ENCODE results near the gene TMED6.
"Not testable (repeated sequence)": the region's sequence is repeated elsewhere in the genome, so short reads cannot be mapped to it uniquely, and the experiment has no call there.

The TMED6 gene

DNA sequence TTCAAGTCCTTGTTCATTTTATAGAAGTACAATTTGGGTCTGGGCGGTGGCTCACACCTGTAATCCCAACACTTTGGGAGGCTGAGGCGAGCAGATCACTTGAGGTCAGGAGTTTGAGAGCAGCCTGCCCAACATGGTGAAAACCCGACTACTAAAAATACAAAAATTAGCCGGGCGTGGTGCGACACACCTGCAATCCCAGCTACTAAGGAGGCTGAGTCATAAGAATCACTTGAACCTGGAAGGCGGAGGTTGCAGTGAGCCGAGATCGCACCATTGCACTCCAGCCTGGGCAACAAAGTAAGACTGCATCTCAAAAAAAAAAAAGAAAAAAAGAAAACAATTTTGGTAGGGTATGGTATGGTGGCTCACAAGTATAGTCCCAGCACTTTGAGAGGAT, 8.5 kb upstream of the TMED6 start:
- DNase-seq (ENCODE audit: low read depth): not testable (repeated sequence)

DNA sequence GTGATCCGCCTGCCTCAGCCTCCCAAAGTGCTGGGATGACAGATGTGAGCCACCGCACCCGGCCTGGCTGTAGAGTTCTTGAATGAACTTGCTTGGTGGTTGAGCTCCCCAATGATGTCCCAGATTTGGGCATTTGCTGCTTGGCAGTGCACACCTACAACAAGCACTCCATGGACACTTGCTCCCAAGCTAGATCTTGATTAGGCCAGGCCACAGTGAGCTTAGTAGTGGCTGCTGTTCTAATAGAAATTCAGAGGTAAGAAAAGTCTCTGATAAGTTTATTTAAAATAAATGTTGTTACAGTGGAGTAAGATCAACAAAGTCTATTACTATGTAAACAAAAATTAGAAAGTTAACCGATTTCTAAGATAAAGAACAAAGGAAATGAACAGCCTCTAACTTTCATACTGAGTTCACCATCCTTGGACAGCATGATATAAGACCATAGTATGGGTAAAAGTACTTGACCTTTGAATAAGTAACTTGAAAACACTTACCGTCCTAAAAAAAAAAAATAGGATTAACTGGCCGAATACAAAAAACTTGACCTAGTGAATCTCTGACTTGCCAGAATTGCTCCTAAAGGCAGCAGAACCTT, 951 bp downstream of the TMED6 start:
- no peak for DNase-seq (ENCODE audit: low read depth)

DNA sequence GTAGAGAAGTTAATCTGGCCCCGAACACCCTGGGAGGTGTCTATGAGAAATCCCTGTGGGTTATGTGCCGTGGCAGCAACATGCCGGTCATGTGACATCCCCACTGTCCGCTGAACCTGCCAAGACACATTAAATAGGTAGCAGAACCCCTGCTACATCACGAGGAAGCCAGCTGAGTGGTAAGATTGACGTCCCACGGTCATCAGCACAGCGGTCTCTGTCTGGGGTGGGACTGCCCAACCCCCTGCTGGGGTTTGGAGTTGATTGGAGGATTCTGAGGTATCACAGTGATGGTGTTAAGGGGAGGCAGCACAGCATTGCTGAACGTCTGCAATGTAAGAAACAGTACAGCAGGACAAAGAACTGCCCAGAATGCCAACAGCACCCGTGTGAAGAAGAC, 2.0 kb downstream of the TMED6 start:
- no peak for DNase-seq (ENCODE audit: low read depth)

DNA sequence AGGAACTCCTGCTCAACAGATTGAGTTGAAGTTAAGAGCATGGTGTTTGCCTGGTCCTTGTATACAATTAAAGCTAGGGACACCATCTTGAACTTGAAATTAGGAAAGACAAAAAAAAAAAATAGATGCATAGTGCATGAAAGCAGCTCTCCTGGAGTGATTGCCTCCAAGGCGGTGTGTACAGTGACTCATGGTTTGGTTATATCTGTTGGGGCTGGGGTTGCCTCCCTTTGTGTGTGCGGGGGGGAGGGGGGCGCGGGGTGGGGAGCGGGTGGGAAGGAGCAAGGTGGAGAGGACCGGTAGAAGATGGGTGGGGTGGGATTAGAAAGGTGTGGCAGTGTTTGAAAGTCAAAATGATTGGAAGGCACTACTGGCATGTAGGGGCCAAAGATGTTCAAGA, 3.4 kb downstream of the TMED6 start:
- no peak for DNase-seq (ENCODE audit: low read depth)

DNA sequence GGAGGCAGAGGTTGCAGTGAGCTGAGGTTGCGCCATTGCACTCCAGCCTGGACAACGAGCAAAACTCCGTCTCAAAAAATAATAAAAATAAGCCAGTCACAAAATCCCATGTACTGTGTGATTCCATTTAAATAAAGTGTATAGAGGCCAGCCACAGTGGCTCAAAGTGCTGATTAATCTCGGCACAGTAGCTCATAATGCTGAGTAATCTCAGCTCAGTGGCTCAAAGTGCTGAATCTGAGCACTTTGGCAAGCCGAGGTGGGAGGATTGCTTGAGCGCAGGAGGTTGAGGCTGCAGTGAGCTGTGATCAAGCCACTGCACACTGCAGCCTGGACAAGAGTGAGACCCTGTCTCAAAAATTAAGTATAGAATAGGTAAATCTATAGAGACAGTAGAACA, 4.9 kb downstream of the TMED6 start:
- no peak for DNase-seq (ENCODE audit: low read depth)

DNA sequence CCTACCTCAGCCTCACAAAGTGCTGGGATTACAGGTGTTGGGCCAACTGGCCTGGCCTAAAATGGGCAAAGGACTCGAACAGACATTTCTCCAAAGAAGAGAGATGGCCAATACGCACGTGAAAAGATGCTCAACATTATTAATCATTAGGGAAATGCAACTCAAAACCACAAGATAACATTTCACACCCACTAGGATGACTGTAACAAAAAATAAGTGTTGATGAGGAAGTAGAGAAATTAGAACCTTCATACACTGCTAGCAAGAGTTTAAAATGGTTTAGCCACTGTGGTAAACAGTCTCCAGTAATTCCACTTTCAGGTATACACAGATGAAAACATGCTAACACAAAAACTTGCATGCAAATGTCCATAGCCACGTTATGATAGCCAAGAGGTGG, 5.7 kb downstream of the TMED6 start:
- DNase-seq (ENCODE audit: low read depth): no peak

DNA sequence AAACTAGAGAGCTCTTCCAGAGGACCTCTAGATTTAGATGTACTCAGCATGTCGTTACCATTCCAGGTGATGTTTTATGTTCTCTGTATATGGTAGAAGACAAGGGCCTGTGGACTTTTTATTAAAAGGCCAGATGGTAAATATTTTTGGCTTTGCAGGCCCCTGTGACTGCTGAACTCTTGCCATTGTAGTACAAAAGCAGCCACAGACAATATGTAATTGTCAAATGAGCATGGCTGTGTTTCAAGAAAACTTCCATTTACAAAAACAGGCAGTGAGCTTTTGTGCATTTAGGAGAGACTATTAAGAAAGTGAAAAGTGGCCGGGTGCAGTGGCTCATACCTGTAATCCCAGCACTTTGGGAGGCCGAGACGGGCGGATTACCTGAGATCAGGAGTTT, 7.4 kb downstream of the TMED6 start:
- no peak for DNase-seq (ENCODE audit: low read depth)

DNA sequence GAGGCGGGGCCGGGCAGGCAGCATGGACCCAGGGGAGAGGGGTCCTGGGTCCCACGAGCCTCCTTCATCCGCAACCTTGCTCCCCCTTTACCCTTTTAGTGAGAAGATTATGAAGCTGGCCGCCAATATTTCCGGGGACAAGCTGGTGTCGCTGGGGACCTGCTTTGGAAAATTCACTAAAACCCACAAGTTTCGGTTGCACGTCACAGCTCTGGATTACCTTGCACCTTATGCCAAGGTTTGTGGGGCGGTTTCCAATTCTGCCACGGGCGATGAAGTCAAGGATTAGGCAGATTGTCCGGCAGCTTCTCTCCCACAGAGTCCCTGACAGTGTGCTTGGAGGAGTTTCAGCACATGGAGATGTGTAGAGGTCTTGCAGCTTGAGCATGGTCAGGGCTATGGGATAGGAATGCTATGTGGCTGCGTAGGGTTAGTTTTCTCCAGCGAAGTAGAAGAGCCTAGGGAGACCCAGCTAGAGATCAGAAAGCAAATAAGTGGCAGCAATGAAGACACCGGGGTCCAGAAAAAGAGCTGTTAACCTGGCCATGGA, 11.4 kb downstream of the TMED6 start:
- DNase-seq (ENCODE audit: low read depth): no peak

DNA sequence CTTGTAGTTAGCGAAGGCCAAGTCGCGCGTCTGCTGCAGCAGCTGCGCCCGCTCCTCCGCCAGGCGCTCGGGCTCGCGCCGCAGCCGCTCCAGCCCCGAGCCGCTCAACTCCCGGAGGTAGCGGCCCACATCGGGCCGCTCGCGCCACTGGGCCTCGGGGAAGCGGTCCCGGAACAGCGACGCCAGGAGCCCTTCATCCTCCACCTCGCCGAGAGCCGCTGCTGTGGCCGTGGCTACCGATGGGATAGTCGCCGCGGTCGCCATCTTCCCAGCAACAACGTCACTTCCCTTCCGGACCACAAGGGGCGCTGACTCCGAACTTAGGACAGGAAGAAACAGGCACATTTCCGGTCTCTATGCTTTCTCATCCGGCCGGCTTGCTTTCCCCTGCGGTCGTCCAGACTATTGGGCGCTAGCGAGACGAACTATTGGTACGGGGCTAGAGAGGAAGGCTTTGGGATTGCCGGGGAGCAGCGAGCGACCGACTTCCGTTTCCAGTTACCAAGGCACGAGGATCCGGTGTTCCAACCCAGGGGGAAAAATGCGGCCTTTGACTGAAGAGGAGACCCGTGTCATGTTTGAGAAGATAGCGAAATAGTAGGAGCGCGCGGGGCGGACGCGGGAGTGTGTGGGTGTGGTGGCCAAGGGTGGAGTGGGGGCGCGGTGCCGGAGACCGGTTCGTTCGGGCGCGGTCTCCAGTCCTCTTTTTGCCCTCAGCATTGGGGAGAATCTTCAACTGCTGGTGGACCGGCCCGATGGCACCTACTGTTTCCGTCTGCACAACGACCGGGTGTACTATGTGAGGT, 12.1 kb downstream of the TMED6 start, which contains the start of the genes COG8 and NIP7:
Gene COG8, minus strand, starts transcription at position 276 of the 806 bp plus-strand sequence. Its CDS starts 12 bp downstream, at position 264.
Gene NIP7, plus strand, starts transcription at position 484 of the 806 bp plus-strand sequence. Its CDS starts 58 bp downstream, at position 542.
- peak; percentile 87 for DNase-seq (ENCODE audit: low read depth)

DNA sequence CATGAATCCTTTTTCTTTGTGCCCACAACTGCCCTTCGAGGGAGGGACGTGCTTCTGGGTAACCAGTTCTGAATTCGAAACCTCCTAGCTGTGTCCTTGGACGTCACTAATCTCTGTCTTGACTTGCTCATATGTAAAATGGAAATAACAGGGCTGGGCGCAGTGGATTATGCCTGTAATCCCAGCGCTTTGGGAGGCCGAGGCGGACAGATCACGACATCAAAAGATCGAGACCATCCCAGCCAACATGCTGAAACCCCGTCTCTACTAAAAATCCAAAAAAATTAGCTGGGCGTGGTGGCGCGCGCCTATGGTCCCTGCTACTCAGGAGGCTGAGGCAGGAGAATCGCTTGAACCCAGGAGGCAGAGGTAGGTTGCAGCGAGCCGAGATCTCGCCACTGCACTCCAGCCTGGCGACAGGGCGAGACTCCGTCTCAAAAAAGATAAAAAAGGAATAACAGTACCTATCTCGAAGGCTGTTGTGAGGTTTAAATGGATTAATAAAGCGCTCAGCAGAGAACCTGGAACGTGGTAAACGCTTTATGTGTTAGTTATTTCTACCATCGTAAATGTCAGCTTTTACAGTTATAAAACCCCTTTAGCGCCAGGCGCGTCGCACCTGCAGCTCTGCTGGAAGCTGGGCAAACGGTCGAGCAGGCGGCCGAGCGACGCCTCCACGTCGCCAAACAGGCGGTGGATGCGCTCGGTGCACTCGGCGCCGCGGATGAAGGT, 12.9 kb downstream of the TMED6 start:
- DNase-seq (ENCODE audit: low read depth): no peak

DNA sequence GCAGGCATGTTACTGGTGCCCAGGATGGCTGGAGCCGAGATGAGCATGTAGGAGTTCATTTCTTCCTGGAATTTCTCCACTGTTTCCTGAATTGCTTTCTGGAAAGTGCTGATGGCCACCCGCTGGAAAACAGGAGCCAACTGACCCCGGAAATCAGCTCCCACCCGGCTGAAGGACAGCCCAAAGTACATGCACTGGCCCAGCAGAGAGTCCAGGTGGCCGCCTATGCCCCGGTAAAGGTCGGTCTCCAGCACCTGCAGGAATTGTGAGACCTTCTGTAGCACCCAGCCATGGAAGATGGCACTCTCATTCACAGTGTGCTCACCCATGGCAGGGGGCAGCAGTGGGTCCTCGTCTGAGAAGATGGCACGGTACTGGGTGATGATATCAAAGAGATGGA, 16.9 kb downstream of the TMED6 start:
- no peak for DNase-seq (ENCODE audit: low read depth)

DNA sequence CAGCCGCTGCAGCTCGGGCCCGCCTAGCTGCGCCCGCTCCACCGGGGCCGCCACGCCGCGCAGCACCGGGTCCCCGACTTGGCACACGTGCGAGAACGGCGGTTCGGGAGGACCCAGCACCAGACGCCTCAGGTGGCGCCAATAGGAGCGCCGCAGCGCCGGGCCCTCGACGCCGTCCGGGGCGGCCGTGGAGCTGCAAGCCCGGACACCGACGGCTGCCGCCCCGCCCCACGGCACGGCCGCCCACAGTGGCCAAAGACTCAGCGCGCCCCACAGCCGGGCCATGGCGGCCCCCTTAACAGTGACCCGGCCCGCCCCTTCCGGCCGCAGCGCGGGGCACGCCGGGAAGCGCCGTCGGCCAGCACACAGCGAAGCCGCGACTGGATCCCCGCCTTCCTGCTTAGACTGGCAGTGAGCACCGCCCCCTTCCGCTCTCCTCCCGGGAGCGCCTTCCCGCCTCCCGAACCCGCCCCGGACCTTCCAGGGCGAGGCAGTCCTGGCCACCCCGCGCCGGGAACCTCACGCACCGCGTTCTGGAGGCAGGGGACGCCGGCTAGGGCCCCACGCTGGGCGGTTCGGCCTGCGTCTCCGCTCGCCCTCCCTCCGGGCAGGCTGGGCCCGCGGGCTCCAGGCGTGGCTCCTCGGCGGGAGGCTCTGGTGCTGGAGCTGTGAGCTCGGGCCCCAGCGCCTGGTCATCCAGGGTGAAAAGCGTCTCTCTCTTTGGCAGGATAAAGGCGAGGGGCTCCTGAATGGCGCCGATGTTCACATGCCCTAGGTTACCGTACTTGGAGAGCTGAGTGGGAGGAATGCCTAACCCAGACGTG, 21.1 kb downstream of the TMED6 start, which contains the start of gene PDF:
Gene PDF, minus strand, starts transcription at position 303 of the 824 bp plus-strand sequence. Its CDS starts 18 bp downstream, at position 285.
- DNase-seq (ENCODE audit: low read depth): peak; percentile 83

DNA sequence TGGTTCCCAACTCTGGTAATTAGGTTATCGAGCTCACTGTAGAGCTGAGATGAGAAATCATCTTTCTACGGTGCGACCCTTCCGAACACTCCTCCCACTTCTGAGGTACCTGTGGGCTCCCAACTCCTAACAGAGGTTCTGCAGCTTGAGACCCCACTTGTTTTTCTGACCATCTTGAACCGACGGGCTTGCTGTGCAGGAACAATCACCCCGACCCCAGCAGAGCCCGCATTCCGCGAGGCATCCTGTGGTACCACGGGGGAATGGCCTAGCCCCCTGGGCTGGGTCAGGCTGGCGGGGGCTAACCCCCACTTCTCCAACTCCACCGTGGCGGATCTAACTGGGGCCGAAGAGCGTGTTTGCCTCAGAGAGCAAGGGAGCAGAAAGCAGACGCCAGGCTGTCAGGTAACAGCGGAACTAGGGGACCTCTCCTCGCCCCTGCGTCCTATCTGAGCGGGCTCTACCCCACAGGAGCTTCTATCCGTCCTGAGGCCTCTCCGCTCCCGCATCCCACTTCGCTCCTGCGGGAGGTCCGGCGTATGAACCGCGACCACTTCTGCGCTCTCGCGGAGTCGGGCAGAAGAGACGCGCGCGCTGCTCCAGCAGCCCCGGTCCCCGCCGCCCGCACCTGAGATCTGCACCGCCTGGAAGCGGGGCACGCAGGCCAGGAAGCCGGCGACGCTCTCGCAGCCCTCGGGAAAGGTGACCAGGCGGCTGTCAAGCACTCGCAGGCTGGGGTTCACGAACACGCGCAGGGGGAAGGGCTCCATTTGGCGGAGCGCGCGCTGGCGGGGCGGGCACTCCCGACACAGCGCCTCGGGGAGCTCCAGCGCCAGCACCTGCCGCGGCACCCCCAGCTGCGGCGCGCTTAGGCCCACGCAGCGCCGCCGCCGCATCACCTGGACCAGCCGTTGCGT, 22.0 kb downstream of the TMED6 start:
- DNase-seq (ENCODE audit: low read depth): peak; percentile 47

DNA sequence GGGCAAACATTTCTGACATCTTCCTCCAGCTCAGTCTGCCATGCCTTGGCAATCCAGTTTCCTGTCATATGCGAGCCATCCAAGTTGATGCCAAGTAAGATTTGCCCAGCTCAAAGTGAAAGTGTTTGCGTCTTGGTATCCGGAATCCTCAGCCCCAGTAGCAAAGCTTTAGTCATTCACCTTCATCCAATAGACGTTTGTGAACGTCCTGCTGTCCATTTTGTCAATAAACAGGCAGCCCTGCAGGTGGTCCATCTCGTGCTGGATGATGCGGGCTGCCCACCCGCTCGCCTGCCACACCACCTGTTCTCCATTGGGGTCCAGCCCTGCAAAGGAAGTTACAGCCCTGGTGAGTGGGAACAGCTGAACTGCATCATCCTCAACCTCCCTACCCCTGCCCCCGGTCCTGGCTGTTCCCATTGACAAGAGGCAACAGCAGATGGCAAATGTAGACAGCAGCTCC, 22.7 kb downstream of the TMED6 start:
- no peak for DNase-seq (ENCODE audit: low read depth)

DNA sequence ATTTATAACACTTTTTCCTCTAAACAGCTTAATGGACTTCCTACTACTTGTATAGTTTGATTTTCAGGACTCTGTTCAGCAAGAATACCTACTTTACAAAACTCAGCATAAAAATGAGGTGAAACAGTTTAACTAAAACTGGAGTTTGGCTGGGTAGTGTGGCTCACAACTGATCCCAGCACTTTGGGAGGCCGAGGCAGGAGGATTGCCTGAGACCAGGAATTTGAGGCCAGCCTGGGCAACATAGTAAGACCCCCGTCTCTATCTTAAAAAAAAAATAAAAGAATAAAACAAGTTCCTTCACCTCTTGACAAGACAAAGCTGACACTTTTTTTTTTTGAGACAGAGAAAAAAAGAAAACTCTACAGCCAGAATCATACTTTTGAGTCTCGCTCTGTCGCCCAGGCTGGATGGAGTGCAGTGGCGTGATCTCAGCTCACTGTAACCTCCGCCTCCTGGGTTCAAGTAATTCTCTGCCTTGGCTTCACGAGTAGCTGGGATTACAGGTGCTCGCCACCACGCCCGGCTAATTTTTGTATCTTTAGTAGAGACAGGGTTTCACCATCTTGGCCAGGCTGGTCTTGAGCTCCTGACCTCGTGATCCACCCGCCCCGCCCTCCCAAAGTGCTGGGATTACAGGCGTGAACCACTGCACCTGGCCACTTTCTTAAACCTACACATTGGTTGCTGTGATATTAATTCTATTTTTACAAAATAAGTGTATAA, 23.8 kb downstream of the TMED6 start:
- DNase-seq (ENCODE audit: low read depth): no peak

DNA sequence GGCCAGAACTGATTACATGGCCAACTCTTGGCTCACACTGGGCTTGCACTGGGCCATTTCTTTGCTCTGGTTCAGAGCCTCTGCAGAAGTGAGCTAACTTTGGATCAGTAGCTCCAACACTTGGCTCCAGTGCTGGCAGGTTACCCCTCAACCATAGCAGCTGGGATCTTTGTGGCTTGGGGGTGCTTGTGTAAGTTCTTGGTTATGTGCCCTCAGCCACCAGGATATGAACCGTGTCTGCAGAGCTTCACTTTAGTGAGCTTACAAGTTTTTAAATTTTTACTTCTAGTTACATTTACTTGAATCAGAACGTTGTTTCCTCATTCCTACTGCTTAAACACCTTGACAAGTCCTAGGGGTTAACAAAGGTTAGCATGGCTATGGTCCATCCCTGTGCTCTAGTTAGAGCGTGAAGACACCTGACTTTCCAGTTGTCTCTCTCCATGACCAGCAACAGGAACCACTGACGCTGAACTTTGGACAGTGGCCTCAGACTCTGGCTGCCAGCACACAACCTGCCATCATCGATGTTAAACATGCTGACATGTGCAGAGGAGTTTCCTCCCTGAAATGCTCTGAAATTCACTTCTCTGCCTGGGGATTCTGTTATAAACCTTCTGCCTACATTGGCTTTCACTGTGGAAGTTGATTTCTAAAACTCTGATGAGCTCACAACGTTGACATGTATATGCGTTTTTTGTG, 25.3 kb downstream of the TMED6 start:
- no peak for DNase-seq (ENCODE audit: low read depth)

DNA sequence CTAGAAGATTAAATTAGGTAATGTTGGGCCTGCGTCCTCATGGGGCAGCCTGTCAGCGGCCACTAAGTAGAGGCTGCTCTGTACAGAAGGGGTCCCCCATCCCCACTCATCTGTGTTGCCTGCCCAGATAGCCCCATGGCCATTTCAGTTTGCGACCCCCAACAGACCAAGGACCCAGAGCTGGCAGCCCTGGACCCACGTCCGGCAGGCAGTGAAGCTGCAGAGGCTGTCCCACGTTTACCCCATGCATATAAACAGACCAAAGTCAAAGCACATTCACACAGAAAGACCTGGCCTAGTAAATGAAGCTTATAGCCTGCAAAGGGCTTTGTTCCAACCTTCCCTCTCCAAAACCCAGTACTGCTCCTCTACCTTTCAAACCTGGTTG, 25.8 kb downstream of the TMED6 start:
- DNase-seq (ENCODE audit: low read depth): no peak

DNA sequence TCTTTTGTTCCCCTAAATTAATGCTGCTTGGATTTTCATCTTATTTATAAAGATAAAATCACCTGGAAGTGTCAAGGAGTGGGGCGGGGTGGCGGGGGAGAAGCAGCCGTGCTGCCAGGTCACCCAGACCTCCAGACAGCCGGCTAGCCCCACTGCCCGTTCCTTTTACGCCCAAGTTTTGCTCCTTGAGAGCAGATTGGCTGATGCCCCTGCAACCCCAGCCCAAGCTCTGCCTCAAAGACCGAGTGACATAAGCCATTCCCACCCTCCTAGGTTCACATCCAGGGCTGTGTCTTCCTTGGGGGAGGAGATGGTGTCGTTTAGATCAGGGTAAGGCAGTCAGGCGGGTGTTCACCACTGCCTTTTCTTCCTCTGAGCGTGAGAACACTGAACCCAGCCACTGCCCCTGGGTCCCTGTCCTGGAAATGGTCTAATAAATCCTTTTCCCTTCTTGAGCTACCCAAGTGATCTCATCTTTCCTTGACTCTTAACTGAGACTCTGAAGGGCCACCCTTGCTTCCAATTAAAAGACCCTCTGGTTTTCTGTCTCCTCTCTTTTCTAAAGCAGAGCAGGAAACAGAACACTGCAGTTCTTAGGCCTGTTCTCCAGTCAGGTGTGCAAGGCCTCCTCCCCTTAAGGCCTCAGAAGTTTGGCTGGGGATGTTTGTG, 26.9 kb downstream of the TMED6 start:
- DNase-seq (ENCODE audit: low read depth): no peak
